ENCODE measurements around the gene OBI1.

DNA sequence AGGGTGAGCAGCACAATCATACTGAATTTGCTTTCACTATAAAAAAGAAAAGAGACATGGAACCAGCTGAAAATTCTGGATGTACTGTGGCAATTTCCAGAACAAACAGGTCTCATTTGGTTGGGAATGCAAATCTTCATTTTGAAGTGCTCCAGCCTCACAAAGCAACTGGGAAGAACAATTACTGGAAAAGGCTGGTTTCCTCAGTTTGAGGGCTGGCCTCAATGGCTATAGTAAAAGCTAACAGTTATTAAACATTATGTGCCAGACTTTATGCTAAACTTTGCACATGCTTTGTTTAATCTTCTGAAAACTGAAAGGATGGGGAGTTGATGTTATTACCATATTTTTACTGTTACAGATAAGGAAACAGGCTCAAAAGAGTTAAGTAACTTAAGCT is 3.0 kb downstream of the OBI1 start:
- TF ChIP-seq POLR2A (IDR thresholded peaks at IDR 0.05), result no peak
- TF ChIP-seq, protein P1, sequence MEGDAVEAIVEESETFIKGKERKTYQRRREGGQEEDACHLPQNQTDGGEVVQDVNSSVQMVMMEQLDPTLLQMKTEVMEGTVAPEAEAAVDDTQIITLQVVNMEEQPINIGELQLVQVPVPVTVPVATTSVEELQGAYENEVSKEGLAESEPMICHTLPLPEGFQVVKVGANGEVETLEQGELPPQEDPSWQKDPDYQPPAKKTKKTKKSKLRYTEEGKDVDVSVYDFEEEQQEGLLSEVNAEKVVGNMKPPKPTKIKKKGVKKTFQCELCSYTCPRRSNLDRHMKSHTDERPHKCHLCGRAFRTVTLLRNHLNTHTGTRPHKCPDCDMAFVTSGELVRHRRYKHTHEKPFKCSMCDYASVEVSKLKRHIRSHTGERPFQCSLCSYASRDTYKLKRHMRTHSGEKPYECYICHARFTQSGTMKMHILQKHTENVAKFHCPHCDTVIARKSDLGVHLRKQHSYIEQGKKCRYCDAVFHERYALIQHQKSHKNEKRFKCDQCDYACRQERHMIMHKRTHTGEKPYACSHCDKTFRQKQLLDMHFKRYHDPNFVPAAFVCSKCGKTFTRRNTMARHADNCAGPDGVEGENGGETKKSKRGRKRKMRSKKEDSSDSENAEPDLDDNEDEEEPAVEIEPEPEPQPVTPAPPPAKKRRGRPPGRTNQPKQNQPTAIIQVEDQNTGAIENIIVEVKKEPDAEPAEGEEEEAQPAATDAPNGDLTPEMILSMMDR (IDR thresholded peaks at IDR 0.05), result no peak
